Choroid plexus epithelial cell (primary cell): ENCODE results near the gene NFATC1.

Experiments used
- DNase-seq: peaks from one replicate; pipeline ENCODE4 v3.0.0-alpha.2; 2010; ENCODE audit warnings: low read depth
- H3K4me3 ChIP-seq: 2 replicates; pipeline ENCODE4 v1.5.1; 2011; ENCODE audit warnings: low read depth, mild to moderate bottlenecking, control low read depth, low read length, moderate library complexity
- TF ChIP-seq, protein P1 (sequence below): conservative IDR thresholded peaks from 2 replicates; pipeline ENCODE4 v1.5.1; 2011; ENCODE audit warnings: low read depth, mild to moderate bottlenecking, control low read depth, inconsistent platforms, low read length, moderate library complexity

The NFATC1 gene

DNA sequence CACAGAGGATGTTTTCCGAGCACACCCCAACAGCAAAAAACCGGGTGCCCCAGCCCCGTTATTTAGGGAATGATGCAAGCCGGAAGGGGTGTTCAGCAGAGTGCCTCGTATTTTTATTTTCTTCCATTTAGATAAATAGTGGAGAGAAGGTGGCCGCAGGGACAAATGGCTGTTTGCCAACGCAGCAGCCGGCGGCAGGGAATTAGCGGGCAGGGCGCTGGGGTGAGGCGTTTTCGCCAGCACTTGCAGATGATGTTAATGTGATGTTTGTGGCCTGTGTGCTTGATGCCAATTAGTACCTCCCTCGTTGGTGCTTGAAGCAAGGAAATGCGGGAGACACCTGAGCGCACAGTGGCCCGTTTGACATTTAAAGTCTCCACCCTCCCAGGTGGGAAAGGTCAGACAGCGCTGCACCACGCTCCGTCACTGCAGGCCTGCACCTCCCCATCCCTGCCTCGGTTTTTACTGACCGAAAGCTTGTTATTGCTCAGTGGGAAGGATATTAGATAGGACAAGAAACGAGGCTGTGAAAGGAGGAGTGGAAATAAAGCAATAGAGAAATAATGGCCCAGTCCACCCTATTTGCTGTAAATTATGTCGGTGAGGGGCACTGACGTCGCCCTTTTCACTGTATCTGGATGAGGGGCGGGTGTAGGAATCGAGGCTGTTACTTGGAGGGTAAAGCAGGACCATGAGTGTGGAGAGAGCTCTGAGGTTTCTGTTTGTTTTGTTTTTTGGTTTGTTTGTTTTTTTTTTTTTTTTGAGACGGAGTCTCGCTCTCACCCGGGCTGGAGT lies 39.1 kb downstream of the NFATC1 start:
- DNase-seq, result no peak
- TF ChIP-seq, protein P1, sequence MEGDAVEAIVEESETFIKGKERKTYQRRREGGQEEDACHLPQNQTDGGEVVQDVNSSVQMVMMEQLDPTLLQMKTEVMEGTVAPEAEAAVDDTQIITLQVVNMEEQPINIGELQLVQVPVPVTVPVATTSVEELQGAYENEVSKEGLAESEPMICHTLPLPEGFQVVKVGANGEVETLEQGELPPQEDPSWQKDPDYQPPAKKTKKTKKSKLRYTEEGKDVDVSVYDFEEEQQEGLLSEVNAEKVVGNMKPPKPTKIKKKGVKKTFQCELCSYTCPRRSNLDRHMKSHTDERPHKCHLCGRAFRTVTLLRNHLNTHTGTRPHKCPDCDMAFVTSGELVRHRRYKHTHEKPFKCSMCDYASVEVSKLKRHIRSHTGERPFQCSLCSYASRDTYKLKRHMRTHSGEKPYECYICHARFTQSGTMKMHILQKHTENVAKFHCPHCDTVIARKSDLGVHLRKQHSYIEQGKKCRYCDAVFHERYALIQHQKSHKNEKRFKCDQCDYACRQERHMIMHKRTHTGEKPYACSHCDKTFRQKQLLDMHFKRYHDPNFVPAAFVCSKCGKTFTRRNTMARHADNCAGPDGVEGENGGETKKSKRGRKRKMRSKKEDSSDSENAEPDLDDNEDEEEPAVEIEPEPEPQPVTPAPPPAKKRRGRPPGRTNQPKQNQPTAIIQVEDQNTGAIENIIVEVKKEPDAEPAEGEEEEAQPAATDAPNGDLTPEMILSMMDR, result no peak
- no peak overlapping the region for H3K4me3 ChIP-seq

DNA sequence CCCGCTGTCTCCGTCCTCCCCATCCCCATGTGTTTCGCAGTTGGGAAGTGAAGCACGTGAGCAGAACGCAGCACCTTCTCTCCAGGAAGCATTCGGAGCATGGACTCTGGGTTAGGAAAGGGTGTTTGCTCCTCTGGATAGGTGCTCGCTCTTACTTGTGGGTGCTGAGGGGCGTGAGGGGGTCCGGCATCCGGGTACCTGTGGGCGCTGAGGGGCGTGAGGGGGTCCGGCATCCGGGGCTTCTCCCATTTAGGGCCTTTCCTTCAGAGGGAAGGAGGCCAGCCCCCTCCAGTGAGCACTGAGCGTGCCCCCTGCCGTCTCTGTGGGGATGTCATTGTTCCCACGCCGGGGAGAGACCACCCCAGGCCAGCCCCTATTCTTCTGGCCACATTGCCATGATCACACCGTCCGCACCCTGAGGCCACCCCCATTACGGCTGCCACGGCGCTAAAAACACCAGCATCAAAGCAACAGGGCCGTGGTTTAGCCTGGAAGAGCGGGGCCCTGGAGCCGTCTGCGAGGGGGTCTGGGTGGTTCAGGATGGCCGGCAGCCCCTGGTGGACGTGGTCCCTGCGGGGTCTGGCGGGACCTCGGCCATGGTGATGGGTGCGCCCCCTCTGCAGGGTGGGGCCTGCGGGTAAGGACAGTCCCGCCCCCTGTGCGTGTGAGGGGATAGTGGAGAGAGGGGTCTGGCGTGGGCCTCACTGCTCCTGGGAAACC lies 41.0 kb downstream of the NFATC1 start:
- DNase-seq, result no peak
- H3K4me3 ChIP-seq, result no peak overlapping the region
- TF ChIP-seq, protein P1, result no peak

DNA sequence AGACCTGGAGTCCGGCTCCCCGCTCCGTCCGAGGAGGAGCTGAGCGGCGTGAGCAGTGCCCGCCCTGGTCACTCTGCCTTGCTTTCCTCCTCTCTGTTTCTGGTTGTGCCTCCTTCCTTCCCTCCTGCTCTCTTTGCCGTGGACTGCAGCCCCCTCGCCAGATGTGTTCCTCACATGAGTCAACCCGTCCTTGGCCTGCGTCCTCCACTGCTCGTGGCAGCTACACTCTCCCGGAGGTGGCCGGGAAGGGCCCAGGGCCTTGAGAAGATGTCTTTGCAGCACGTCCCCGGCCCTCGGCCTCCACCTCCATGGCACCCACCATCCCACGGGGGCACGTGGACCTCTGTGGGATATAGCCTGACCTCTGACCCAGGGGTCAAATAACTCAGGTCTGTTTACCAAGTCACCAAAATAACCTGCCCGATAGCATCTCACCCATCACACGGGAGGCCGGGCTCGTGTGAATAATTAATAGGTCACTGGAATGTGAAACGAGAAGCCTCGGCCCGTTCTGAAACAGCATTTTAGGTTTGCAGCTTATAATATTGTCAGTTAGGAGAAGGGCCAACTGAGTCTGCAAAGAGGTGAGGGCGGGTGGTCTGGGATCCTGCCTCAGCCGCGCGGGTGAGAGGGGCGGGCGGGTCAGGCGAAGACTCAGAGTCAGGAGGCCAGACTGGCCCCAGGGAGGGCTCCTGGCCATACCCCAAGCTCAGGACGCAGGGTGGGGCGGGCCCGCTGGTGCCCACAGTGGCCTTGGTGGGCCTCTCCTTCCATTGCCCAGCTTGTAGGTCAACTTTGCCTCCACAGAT lies 42.6 kb downstream of the NFATC1 start:
- TF ChIP-seq, protein P1, result no peak
- no peak for DNase-seq
- H3K4me3 ChIP-seq, result no peak overlapping the region

DNA sequence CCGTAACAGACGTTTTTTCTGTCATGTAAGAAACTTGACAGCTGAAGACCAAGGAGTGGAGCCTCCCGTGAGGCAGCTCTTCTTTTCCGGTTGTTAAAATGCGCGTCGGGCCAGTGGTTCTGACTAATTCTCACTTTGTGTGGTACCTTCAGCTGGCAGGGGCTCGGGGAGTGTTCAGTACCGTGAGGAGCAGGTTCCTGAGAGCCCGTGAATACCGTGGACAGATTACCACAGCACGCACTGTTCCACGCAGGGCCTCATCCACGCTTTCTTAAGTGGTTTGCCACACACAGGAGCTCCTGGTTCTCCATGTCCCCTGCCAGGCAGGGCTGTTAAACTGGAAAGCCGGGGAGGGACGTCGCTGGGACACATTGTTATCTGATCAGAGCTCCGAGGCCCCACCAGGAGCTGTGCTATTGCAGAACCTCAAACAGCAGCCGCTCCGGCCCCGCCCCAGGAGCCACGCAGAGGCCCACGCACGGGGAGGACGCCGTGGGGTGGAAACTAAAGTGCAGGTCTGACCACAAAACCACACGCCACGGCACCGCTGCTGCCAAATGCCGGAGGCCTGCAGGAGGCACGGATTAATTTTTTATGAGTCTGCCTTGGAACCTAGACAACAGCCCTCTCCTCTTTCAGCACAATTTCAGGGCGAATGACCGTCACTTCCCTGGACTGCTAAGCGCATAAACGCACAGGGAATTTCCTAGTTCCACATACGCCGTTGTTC lies 43.3 kb downstream of the NFATC1 start:
- TF ChIP-seq, protein P1, result no peak
- no peak overlapping the region for H3K4me3 ChIP-seq
- DNase-seq, result no peak

DNA sequence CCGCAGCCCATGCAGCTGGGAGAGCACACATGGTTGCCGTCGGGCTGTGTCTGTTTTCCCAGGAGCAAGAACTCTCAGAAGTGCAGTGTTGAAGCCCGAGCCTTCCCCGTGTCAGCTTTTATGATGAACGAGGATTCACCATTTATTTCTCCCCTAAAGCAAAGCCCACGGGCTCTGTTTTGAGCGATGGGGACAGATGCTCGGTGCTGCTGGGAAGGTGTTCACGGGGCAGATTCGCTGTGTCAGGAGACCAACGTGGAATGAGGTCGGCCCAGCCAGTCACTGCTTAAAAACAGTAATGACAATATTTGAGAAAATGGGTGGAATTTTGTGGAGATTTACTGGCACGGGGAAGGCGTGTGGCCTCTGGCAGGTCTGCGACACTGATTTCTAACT lies 43.9 kb downstream of the NFATC1 start:
- TF ChIP-seq, protein P1, result no peak
- H3K4me3 ChIP-seq, result no peak overlapping the region
- no peak for DNase-seq

DNA sequence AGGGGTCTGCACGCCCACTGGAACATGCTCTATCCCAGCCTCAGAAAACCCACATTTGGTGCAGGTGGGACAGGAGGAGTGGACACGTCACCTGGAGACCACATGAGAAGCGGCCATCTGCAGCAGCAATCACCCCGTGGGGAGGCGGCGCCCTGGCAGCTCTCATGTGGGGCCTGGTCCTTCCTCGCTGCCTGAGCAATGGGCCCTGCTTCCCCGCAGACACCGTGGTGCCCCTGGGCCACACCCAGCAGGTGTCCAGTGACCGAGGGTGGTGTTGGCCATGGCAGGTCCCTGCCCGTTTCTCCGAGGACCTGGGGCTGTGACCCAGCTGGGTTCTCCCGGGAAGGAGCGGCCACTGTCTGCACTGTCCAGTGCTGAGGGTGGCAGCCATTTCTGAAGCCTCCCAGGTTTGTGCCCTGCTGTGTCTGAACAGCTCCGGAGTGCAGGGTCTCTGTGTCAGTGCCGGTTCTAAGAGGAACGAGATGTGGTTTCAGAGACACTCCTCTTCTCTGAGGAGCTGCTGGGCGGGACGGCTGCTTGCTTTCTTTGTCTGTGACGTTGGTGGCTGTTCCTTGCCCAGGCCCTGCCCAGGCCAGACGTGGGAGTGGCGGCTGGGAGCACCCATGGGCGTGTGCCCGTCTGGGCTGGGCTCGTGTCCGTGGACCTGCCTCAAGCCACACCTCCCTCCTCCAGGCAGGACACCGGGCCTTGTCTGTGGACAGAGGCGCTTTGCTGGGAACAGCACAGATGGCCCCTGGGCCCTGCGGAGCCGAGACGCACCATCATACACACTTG lies 44.8 kb downstream of the NFATC1 start:
- TF ChIP-seq, protein P1, result no peak
- DNase-seq, result no peak
- H3K4me3 ChIP-seq, result no peak overlapping the region
